ENCODE results near the gene DIP2B. TPM values are rescaled to one million over a fixed set of nuclear protein-coding genes. Genes with fewer than 3 reads are reported as not detected.

The DIP2B gene
- total and polyA plus RNA-seq, 10 donors = 5.6 to 96.4 (median 61.6) TPM

GRCh38 chr12:50708631-50709030 lies 203.8 kb downstream of the DIP2B start:
- Histone ChIP-seq H3K9me3 (no peaks in the 10 kb centered on the region), H3K27me3 (replicated peaks in 1 of 7) (no peaks in the 10 kb centered on the region), H3K36me3 (peaks cover 0 to 100% (median 94%) of the 10 kb centered on the region in 6 donors), H3K27ac (no peak overlapping the region), H3K4me1 (no peaks in the 10 kb centered on the region), H3K4me3 (no peak overlapping the region)
- WGBS, 5 donors = 81 to 92% (median 85%) methylated on average over 2 of the region's 2 CpGs
- TF ChIP-seq, protein P1, sequence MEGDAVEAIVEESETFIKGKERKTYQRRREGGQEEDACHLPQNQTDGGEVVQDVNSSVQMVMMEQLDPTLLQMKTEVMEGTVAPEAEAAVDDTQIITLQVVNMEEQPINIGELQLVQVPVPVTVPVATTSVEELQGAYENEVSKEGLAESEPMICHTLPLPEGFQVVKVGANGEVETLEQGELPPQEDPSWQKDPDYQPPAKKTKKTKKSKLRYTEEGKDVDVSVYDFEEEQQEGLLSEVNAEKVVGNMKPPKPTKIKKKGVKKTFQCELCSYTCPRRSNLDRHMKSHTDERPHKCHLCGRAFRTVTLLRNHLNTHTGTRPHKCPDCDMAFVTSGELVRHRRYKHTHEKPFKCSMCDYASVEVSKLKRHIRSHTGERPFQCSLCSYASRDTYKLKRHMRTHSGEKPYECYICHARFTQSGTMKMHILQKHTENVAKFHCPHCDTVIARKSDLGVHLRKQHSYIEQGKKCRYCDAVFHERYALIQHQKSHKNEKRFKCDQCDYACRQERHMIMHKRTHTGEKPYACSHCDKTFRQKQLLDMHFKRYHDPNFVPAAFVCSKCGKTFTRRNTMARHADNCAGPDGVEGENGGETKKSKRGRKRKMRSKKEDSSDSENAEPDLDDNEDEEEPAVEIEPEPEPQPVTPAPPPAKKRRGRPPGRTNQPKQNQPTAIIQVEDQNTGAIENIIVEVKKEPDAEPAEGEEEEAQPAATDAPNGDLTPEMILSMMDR (IDR thresholded peaks at IDR 0.05 in 8 of 11, conservative IDR thresholded peaks at IDR 0.05 in 3 of 11) = no peak
- TF ChIP-seq POLR2AphosphoS5 (IDR thresholded peaks at IDR 0.05) = no peak
- no peak for TF ChIP-seq POLR2A (IDR thresholded peaks at IDR 0.05)
- no peak for DNase-seq
- intact Hi-C loops (cut with DNase I; ENCODE audit: low total_unique reads) = no loop called here

DNA sequence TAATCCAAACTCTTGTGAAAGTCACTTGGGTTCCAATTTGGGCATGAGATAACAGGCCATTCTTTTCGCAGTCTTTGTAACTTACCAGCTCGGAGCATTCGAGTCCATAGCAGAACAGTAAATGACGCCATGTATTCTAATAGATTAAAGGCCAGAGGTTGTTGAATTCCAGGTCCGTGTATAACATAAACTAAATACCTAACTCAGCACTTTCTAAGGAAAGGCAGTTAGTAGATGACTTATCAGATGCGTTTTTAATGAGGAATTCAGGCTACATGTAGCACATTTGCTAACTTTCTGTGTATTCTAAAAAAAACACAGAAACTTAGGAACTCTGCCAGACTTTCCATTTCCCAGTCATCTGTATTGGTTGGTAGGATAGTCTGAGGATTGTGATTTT lies 206.3 kb downstream of the DIP2B start:
- Histone ChIP-seq H3K36me3 (peaks cover 6 to 100% (median 95%) of the 10 kb centered on the region in 6 donors), H3K27me3 (replicated peaks in 1 of 7) (no peaks in the 10 kb centered on the region), H3K4me1 (no peaks in the 10 kb centered on the region), H3K27ac (no peak overlapping the region), H3K9me3 (no peaks in the 10 kb centered on the region), H3K4me3 (no peak overlapping the region)
- intact Hi-C loops (cut with DNase I; ENCODE audit: low total_unique reads) = no loop called here
- WGBS, 5 donors = 91 to 95% (median 93%) methylated on average over 6 of the region's 6 CpGs
- DNase-seq = no peak
- no peak for TF ChIP-seq POLR2A (IDR thresholded peaks at IDR 0.05)
- TF ChIP-seq POLR2AphosphoS5 (IDR thresholded peaks at IDR 0.05) = no peak

- Histone ChIP-seq H3K36me3 (peaks cover 6 to 100% (median 93%) of the 10 kb centered on the region in 6 donors), H3K27ac (no peak overlapping the region), H3K4me3 (no peak overlapping the region), H3K9me3 (no peaks in the 10 kb centered on the region), H3K4me1 (no peaks in the 10 kb centered on the region), H3K27me3 (replicated peaks in 1 of 7) (no peaks in the 10 kb centered on the region)
- 89 to 96% (median 92%) methylated on average over 2 of the region's 2 CpGs for WGBS, 5 donors
- no peak for DNase-seq
- intact Hi-C loops (cut with DNase I; ENCODE audit: low total_unique reads) = no loop called here
- TF ChIP-seq POLR2AphosphoS5 (IDR thresholded peaks at IDR 0.05) (no peak), POLR2A (IDR thresholded peaks at IDR 0.05) (no peak)
- TF ChIP-seq, protein P1 (IDR thresholded peaks at IDR 0.05 in 8 of 11, conservative IDR thresholded peaks at IDR 0.05 in 3 of 11) = no peak
Observed at GRCh38 chr12:50715174-50715573, 210.4 kb downstream of the DIP2B start.

- intact Hi-C loops (cut with DNase I; ENCODE audit: low total_unique reads) = no loop called here
- TF ChIP-seq POLR2AphosphoS5 (IDR thresholded peaks at IDR 0.05) (no peak), POLR2A (IDR thresholded peaks at IDR 0.05) (no peak)
- TF ChIP-seq, protein P1 (IDR thresholded peaks at IDR 0.05 in 8 of 11, conservative IDR thresholded peaks at IDR 0.05 in 3 of 11) = no peak
Observed at GRCh38 chr12:50718760-50719159, 214.0 kb downstream of the DIP2B start.

GRCh38 chr12:50720085-50720484 lies 215.3 kb downstream of the DIP2B start:
- intact Hi-C loops (cut with DNase I; ENCODE audit: low total_unique reads) = no loop called here

More at GRCh38 chr12:50718760-50719159, 214.0 kb downstream of the DIP2B start:
- 92 to 100% (median 98%) methylated on average over 2 of the region's 2 CpGs for WGBS, 5 donors
- Histone ChIP-seq H3K27ac (no peak overlapping the region), H3K4me3 (no peak overlapping the region), H3K27me3 (replicated peaks in 1 of 7) (no peaks in the 10 kb centered on the region), H3K36me3 (peaks cover 8 to 100% (median 93%) of the 10 kb centered on the region in 6 donors), H3K9me3 (no peaks in the 10 kb centered on the region), H3K4me1 (peaks cover 0 to 10% (median 2%) of the 10 kb centered on the region in 6 donors)
- no peak for DNase-seq

More at GRCh38 chr12:50720085-50720484, 215.3 kb downstream of the DIP2B start:
- WGBS, 5 donors = 93 to 96% (median 95%) methylated on average over 3 of the region's 3 CpGs
- Histone ChIP-seq H3K9me3 (no peaks in the 10 kb centered on the region), H3K36me3 (peaks cover 2 to 100% (median 93%) of the 10 kb centered on the region in 6 donors), H3K27ac (no peak overlapping the region), H3K4me1 (peaks cover 0 to 21% (median 2%) of the 10 kb centered on the region in 6 donors), H3K4me3 (no peak overlapping the region), H3K27me3 (replicated peaks in 1 of 7) (no peaks in the 10 kb centered on the region)
- no peak for TF ChIP-seq POLR2A (IDR thresholded peaks at IDR 0.05)
- no peak for DNase-seq

Measured in spleen (tissue), 11 donors.